HG02759 (cell line): ENCODE data around the gene FILIP1.

Experiments
- ATAC-seq: cut with Tn5 transposase; IDR thresholded peaks from one replicate; pipeline ENCODE4 v1.9.1; 2021; ENCODE audit warnings: mild to moderate bottlenecking, moderate library complexity; ENCODE audit not compliant: unreplicated experiment

The FILIP1 gene

DNA sequence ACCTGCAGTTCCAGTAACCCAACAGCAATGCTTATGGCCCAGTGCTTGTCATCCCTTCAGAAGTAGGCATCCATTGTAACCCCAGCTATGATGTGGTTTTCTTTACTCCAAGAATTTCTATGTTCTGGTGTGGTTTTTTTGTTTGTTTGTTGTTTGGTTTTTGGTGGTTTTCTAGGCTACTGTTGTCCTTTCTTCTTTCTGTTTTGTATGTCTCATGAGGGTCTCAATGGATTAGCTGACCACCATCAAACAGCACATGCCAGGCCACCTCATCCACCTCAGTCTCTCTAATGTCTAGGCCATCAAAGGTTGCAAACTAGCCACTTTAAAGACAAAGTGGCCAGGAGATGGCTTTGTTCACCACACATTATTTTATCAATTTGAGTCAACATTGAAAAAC lies 149.6 kb downstream of the FILIP1 start:
- no peak for ATAC-seq

DNA sequence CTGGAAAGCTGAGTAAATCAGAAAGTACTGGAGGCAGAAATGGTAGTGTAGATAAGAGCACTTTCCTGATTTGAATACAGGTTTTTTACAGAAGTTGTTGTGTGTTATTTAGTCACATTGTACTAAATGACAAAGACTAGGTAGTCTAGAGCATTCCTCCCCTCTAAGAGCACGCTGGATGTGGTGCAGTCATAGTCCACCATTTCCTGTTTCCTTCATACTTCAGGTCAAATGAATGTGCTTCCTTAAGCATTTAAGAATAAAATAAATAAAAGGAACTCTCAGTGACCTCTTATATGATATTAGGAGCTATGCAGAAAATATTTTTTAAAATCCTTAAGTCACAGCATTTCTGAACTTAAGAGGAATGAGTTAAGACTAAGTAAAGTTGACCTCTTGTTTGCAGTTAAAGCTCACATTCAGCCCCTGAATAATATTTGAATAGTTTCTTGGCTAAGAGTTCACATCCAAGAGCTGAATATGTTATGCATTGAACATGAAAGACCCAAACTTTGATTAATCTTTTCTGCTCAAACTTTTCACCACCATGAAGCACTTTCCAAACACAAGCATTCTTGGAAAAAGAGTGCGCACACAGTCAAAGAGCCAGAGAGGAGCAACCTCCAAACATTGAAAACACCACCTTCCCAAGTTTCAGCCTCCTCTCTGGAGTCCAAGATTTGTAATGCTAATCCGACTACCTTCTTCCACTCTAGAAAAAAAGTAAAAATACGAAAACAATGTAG lies 155.6 kb downstream of the FILIP1 start:
- no peak for ATAC-seq

DNA sequence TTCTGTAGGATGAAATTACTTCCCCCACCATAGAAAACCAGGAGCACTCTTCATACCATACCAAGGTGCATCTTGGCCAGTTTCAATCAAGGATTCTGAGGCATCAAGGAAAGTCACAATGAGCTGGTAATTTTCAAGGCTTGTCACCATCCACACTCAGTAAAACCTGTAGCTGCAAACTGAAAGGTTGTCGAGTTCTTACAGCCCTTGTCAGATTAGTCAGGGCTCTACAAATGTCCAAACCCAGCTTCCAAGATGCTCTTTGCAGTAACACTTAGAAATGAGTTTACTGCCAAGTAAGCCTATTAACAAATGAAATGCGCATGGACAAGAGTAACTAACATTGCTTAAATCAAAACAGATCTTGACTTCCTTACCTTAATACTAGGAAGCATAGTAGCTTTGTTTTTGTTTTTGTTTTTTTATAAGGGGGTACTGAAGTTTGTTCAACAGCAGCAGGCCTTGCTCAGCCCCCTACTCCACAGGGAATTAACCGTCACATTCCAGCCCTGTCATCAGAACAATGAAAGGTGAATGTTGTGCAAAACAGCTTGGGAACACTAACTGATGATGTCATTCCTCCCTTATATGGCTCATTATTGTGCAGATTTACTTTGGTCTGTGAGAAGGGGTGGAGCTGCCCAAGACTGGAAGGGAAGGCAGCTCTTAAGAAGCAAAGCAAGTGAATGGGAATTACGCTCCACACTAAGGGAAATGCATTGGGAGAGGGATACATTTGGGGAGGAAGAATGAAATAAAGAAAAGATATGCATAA lies 159.1 kb downstream of the FILIP1 start:
- no peak for ATAC-seq

DNA sequence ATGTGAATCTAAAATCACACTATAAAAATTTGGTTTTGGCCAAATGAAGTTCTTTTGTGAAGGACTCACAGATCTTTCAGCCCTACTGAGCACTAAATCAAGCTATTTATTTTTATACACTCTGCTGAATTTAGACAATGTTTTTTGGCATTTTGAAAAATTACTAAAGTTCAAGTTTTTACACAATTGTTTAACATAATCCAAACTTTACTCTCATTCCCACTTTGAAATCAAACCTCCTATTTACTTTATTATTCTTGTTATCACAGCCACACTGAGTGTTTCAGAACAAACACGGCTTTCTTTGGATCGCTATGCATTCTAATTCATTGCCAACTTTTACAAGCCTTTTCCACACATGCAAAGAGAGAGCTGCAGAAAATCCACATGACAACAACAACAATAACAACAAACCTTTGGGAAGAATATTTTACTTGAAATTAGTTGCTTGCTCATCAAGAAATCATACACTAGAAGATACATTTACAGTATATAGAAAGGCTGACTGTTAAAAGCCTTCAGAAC lies 159.9 kb downstream of the FILIP1 start:
- no peak for ATAC-seq

DNA sequence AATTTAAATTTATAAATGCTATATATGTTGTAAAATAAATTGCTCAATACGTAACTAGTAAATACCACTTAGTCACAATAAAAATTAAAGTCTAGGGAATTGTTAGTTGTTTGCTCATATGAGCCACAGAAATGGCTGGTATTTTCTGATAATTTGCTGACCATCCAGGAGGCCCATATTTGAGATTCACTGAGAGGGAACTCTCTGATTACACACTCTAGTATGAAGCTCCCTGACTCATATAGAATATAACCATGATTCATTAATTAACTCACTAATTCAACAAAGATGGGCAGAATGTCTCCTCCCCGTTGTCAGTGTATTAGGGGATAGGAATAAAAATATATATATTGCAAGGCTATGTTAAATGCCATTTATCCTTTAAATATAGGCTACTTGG lies 162.4 kb downstream of the FILIP1 start:
- no peak for ATAC-seq

DNA sequence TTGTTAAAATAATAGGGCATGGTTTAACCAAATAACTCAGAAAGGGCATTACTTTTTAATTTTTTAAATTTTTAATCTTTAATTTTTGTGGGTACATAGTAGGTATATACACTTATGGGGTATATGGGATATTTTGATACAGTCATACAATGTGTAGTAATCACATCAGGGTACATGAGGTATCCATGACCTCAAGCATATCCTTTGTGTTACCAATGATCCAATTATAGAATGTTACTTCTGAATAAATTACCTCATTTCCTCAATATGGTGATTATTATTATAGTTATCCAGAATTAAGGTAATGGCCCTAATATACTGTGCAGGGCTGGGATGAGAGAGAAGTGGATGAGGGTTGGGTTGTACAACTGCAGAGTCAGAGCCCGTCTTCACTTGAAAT lies 163.9 kb downstream of the FILIP1 start:
- ATAC-seq: no peak

DNA sequence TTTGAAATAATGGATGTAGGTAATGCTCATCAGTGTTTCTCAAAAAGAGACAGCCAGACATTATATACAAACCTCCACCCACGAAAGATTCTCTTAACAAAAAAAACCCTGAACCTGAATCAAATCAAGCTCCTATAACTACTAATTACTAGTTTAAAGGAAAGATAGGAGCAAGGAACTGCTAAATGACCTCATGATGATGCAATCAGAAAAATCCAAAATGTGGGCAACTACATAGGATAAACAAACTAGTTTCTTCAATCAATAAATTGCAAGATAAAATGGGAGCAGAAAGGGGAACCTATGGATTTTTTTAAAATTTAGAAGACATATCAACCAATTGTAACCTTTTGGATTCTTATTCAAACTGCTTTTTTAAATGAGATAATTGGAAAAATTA lies 165.8 kb downstream of the FILIP1 start:
- no peak for ATAC-seq

DNA sequence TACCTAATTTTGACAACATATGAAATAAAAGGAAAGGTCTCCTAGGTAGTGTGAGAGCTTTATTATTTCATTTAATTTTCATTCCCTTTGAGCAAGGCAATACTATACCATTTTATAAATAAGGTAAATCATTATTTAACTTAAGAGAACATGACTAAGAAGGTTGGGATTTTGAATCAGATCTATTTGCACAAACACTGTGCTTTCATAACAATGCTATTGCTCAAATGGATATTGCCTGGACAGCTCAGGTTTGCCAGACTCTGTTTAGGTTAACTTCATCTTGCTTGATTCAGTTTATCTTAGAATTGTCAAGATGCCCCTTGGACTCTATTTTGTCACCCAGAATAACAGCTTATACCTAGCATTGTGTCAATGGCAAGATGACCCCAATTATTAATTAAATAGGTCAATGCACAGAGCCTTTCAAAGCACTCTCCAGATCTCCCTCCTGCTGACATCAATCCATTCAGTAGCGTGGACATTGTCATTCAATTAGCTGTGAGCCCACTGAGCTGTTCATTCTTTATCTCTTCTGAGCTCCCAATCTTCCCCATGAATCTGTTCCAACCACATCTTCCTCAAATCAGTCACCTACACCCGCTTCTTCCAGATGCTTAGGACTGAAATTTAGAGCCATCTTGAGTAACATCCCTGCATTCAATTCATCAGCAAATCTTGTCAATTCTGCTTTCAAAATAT lies 166.9 kb downstream of the FILIP1 start:
- ATAC-seq: no peak

DNA sequence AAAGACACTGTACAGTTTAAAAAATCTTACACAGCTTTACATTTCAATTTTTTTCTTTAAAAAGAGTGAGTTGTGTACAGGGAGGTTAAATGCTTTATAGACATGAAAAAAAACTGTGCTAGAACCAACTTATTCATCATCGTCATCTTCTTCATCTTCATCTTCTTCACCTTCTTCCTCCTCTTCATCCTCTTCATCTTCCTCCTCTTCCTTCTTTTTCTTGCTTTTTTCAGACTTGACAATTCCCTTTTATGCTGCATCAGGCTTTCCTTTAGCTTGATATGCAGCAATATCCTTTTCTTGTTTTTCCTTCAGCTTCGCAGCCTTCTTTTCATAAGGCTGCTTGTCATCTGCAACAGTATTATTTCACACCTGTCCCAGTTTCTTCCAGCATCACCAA lies 174.7 kb downstream of the FILIP1 start:
- no peak for ATAC-seq

DNA sequence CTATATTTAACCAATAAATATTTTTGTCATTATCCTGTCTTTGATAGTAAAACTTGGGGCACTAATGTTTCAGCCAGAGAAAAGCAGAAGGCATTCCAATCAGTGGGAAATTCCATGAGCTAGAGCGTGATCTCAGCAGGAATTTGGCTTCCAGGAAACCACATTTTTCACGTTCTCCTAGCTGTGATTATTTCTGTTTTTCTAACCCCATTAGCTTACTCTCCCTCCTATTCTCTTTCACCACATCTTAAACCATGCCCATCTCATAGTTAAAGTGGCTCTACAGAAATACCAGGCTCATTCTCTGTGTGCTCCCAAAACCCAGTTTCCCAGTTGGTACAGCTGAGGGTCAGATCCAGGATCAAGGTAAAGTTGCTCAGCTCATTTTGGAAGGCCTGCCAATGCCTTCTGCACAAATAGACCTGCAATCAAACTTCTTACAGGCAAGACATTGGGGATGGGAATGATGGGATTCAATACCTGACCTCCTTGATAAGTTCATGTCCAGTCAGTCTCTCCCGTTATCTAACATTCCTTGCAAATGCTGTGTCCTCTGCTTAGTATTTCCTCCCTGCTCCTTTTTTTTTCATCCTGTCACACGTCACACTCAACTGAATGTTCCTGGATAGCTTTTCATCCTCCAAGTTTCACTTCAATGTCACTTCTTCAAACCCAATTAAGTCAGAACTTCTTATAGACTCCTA lies 175.9 kb downstream of the FILIP1 start:
- no peak for ATAC-seq

DNA sequence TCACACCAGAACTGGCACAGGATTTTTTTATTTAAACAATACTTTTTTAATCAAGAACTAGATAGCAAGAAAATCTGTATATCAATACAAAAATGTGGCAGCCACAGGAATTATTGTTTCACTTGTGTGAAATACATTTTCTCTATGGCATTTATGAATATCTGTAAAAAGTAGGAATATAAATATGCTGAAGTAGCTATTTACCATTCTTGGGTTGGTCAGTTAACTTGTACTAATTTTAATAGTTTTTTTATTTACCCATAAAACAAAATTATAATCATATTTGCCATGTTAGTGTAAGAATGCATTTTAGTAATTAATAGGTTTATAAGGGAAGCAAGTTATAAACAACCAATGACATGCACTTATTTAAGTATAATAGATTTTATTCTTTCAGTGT lies 177.6 kb downstream of the FILIP1 start:
- no peak for ATAC-seq

DNA sequence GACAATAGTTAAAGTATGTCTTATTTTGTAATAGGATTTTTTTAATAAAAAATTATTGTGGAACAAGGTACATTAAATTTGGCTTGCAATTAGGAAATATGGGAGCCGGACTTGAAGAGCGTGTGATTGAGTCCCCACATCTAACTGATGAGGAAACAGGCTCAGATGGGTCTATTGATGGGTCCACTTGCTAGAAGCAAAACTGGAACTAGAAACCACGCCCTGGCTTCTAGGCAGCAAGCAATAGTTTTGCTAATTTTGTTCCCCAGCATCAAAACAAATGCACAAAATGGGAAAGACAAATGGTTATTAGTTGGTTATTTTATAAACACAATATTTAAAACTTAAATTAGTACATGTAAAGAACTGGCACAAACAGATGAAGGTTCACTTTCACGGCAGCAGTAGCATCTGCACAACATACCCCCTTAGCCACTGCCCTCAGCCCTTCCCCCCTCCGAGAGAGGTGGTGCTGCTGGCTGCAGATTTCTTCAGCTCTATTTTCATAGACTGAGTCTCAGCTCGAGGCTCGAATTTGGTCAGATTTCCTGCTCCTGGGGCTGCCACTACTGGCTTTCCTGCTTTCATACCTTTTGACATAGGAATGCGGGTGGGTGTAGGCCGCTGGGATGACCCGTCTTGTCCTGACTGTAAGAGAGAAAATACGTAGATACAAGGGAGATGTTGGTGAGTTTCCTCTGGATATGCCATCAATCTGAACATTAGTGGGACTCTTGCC lies 185.2 kb downstream of the FILIP1 start:
- no peak for ATAC-seq

DNA sequence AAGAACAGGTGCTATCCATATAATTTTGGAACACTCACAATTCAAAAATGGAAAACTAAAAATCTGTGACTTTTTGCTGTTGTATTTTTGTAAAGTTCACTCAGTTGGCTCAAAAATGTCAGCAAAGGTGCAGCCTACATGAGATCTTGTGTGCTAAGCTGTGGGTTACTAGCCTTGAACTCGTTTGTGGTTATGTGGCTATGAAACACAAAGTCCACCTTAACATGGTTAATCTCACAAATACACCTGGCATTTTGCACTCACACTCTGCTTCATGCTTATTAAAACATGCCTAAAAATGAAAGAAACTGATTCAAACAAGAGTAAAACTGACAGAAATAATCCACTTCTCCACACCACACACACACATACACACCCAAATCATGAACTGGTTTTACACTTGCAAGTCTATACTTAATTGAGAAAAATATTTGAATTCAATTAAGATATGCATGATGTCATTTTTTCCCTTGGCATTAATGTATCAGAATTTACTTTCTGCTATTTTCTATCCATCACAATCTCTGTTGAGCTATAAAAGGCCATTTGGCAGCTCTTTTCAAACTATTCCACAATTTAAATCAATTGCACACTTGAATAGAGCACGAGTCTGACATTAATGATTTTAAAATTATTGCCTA lies 186.1 kb downstream of the FILIP1 start:
- ATAC-seq: no peak

DNA sequence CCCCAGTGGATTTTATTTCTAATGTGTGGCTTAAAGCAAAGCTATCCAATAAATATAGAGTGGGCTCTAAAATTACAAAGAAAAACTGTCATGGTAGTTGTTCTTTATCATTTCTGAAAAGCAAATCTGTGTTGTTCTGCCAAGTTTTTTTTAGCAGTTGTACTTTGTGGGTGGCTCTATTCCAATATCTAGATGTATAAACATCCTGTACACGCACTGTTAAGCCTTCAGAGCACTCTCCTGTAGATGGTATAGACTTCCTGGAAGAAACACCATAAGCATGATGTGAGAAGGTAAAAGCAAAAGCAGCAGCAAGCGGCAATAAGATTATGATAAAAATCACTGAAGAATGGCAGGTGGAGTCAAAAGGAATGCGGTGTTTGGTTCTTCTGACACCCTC lies 187.5 kb downstream of the FILIP1 start:
- no peak for ATAC-seq

DNA sequence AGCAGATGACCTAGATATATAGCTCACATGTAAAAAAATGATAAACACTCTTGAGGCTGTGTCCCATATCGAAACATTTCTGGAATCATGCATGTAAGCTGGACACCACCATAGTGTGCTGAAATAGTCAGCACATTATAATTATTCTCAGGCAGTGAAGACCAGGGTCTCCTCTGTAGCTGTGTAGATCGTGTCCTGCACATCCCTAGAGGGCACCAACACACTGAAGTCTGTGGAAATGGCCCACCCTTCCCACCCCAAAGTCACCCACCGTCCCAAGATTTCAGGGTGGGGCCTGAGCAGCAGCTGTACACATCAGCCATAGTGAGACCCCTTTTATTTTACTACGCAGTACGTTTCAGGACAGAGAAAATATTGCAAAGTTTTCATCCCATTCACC lies 188.0 kb downstream of the FILIP1 start:
- ATAC-seq: no peak

DNA sequence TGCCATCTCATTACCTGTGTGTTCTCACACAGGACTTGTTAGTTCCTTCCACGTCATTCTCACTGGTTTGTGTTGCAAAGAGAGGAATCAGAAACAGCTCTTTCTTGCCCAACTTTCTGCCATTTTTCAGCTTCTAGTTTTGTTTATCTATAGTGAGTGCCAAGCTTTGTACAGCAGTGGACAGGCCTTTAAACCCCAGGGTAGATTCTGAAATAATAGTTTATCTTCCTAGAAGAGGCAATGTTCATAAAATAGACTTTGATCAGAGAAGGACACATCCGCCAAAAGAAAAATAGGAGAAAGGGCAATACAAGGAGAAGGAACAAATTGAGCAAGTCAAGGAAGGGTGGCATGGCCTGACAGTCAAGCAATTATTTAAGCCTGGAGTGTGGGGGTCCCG lies 191.3 kb downstream of the FILIP1 start:
- ATAC-seq: no peak

DNA sequence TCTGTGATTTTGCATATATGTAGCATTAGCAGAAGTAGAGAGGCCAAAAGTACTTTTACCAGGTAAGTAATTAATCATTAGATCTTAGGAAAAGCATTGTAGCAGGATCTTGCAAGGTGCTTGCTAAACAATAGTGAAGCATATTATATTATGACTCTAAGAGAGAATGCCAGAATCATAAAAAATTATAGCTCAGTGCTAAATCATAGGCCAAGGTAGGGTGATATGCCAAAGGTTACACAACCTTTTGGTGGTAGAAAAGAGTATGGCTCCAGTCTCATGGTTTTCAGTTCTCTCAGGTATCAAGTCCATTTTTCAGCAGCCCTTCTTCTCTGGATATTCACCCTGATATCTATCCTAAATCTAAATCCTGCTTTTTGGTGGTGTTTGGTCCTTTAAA lies 192.1 kb downstream of the FILIP1 start:
- ATAC-seq: no peak

DNA sequence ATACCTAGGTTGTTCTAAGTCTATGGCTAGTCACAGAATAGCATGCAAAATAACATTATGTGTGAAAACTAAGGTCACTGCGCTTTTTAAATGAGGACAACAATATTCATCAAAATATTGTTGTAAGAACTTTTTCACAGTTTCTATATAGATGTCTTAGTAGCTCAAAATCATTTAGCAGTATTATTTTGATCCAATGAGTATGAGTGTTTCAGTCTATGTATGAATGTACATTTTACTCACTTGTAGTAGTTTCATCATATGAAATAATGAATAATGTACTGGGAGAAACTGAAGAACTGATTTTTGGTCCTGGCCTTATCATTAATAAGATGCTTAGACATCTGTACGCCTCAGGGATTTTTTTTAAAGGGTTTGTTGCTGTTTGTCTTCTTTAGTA lies 192.5 kb downstream of the FILIP1 start:
- no peak for ATAC-seq

DNA sequence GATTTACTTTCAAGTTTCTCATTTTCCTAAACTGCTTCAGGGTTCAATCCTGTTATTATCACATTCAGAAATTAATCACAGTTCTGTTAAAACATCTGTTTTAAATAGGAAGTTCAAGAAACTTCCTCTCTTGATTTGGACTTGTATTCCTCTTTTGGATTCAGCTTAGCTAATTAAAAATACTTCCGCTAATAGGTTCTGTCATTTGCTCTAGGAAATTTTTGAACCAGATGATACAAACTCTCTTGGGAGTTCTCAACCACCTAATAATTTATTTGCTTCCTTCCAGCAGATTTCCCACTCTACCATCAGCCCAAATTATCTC lies 193.1 kb downstream of the FILIP1 start:
- ATAC-seq: no peak
